ENCODE measurements around the gene ACSL3.

- TF ChIP-seq CTCF (IDR thresholded peaks at IDR 0.05): no peak
- no peak for TF ChIP-seq POLR2A (IDR thresholded peaks at IDR 0.05)
Measured at GRCh38 chr2:222891890-222892289, 31.1 kb downstream of the ACSL3 start.

All from Peyer's patch (tissue), 4 donors.